ENCODE measurements around the gene SLC33A1. TPM values are rescaled to one million over a fixed set of nuclear protein-coding genes. Genes with fewer than 3 reads are reported as not detected.
A peak's percentile ranks its signal among the peaks of the same experiment; 100 is the strongest.
"Not testable (repeated sequence)": the region's sequence is repeated elsewhere in the genome, so short reads cannot be mapped to it uniquely, and the experiment has no call there.

SLC33A1 gene
- 28.3 and 45.5 TPM in 2 replicates for total RNA-seq (2014; rRNA removed; shearing (Covaris generic))

DNA sequence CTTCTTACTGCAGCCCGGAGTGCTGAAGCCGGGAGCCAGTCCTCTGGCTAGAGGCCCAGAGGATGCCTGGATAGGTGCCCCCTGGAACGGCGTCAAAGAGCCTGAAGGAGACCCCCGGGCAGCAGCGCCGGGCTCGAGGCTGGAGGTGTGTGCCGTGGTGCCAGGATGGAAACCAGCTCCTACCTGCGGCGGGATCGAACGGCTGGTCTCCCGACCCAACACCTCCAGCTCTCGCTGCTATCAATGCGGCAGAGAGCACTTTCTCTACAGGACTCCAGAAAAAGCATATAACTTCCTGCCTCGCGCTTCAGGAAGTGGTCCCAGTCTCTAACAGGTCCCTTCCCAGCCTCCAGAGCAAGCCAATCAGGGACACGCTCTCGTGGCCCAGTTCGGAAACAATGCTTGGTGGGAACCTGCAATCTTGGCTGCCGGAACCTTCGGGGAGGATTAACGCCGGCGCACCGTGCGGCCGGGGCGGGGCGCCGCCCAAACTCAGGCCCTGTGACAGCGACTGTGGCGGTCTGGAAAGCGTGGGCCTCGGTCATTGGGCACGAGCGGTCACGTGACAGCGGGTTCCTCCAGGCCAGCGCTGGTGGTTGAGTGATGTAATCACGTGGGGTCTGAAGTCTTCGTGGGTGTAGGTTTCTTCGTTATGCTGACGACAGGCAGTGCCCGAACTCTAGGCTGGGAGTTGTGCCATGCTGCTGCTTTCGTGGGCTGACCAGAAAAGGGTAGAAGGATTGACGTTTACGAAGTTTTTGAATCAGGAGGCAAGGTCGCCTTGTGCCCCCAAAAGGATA, at the start of gene SLC33A1:
SLC33A1 (minus strand) TSS at position 287 of the 800 bp plus-strand sequence. CDS start 430 bp downstream, outside the sequence.
- peak; percentile 100 for DNase-seq (ENCODE audit: low read depth)

DNA sequence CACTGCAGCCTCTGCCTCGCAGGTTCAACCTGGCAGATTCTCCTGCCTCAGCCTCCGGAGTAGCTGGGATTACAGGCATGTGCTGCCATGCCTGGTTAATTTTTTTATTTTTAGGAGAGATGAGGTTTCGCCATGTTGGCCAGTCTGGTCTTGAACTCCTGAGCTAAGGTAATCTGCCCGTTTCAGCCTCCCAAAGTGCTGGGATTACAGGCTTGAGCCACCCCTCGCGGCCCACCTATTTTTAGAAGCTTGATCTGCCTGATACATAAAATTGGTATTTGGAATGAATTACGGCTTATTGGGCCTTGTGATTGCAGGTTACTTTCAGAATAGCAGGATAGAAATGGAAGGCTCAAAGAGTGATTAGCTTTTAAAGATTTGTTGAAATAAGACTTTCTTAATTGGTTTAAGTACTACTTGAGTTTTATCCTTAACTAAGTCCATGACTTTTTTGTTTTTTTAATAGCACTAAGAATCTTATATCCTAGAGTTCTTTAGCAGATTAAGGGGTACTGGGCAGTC, 41.2 kb upstream of the SLC33A1 start:
- DNase-seq (ENCODE audit: low read depth) = no peak

- DNase-seq (ENCODE audit: low read depth) = peak; percentile 45
Measured at GRCh38 chr3:155891321-155891720, 37.1 kb upstream of the SLC33A1 start.

GRCh38 chr3:155890671-155891190, 36.5 kb upstream of the SLC33A1 start:
- peak; percentile 39 for DNase-seq (ENCODE audit: low read depth)

DNA sequence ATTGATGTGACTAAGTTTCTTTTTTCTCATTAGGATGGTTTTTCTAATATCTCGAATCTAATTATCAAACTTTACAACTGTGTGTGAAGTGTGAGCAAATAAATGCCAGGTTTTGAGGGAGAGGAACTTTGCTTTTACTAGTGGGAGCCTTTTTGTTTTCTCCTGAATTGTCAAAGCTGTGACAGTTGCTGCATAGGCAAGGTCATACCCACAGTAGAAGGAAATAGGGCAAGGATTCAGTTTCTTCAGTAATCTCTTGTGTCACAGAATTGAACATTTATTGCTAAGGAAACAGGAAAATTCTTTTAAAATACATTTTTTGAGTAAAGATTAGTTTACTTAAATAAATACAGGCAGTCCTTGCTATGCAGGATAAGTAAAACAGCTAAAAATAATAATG, 35.7 kb upstream of the SLC33A1 start:
- DNase-seq (ENCODE audit: low read depth) = no peak

DNA sequence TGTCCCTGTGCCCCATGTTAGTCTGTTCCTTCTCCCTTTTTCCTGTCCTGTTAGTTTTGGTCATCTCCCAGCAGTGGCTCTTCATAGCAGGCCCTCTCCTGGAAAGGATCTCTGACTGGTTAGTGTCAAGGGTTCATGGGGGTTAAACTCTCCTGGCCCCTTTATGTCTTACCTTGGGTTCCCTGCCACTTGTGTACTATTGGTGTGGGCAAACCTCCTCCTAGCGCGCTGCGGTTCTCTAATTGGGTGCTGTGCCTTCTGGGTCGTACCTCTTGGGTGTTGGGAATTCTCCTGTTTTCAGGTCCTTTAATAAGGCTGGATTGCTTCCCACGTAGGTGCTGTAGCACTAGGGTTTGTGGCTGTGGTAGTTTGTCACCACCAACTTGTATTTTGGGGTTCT, 35.0 kb upstream of the SLC33A1 start:
- no peak for DNase-seq (ENCODE audit: low read depth)

- DNase-seq (ENCODE audit: low read depth) = no peak
Measured at GRCh38 chr3:155886915-155887314, 32.7 kb upstream of the SLC33A1 start.

DNA sequence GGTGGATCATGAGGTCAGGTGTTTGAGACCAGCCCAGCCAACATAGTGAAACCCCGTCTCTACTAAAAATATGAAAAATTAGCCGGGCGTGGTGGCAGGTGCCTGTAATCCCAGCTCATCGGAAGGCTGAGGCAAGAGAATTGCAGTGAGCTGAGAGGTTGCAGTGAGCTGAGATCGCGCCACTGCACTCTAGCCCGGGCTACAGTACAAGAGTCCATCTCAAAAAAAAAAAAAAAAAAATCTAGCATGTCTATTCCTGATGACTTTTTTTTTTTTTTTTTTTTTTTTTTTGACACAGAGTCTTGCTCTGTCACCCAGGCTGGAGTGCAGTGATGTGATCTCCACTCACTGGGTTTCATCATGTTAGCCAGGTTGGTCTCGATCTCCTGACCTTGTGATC, 32.1 kb upstream of the SLC33A1 start:
- not testable (repeated sequence) for DNase-seq (ENCODE audit: low read depth)

DNA sequence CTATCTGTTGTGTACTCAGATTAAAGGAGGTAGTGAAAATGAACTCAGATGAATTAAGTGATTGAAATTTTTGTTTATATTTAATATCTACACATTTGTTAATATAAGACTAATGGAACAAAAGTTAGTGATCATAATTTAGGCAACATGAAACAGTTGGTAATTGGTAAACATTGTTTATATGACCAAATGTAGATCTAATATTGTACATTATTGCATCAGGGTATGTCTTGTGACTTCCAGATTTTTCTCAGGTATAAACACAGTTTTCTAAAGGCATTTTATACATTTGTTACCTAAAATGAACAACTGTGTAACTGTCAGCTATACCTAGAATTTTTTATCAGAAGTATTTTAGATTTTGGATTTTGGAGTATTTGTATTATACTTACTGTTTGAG, 31.1 kb upstream of the SLC33A1 start:
- no peak for DNase-seq (ENCODE audit: low read depth)

DNA sequence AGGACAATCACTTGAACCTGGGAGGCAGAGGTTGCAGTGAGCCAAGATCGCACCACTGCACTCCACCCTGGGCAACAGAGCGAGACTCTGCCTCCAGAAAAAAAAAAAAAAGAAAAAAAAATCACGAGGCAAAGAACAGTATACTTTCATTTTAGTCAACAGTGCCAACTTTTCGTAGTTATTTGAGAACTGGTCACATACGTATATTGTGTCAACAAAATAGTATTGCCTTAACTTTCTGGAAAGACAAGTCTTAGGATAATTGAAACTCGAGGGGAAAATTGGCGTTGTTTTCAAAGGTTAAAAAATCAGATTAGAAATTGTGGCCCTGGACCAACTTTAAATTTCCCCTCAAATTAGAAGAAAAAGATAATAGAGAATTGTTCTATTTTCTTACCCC, 30.1 kb upstream of the SLC33A1 start:
- DNase-seq (ENCODE audit: low read depth) = no peak

- no peak for DNase-seq (ENCODE audit: low read depth)
Measured at GRCh38 chr3:155880286-155880685, 26.1 kb upstream of the SLC33A1 start.

- DNase-seq (ENCODE audit: low read depth) = no peak
Measured at GRCh38 chr3:155876503-155876902, 22.3 kb upstream of the SLC33A1 start.

GRCh38 chr3:155876037-155876436, 21.8 kb upstream of the SLC33A1 start:
- DNase-seq (ENCODE audit: low read depth) = no peak

- no peak for DNase-seq (ENCODE audit: low read depth)
Measured at GRCh38 chr3:155872904-155873646, 18.8 kb upstream of the SLC33A1 start.

DNA sequence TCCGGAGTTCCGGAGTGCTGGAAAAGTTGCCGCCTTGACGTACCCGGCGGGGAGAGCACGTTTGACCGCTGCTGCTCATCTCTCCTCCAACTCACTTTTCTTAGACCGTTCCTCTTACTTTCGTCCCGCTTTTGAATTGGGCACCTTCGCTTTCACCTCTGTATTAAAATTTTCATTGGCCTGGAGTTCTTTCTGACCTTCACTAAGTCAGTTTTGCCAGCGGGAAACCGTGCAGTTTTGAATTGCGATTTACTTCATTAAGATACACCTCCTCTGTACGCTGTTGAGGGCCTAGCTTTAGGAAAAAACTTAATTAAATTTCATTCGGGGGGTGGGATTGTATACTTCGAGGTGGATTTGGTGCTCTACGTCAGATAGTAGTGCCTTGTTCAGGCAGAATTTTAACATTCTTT, 17.5 kb upstream of the SLC33A1 start:
- no peak for DNase-seq (ENCODE audit: low read depth)

DNA sequence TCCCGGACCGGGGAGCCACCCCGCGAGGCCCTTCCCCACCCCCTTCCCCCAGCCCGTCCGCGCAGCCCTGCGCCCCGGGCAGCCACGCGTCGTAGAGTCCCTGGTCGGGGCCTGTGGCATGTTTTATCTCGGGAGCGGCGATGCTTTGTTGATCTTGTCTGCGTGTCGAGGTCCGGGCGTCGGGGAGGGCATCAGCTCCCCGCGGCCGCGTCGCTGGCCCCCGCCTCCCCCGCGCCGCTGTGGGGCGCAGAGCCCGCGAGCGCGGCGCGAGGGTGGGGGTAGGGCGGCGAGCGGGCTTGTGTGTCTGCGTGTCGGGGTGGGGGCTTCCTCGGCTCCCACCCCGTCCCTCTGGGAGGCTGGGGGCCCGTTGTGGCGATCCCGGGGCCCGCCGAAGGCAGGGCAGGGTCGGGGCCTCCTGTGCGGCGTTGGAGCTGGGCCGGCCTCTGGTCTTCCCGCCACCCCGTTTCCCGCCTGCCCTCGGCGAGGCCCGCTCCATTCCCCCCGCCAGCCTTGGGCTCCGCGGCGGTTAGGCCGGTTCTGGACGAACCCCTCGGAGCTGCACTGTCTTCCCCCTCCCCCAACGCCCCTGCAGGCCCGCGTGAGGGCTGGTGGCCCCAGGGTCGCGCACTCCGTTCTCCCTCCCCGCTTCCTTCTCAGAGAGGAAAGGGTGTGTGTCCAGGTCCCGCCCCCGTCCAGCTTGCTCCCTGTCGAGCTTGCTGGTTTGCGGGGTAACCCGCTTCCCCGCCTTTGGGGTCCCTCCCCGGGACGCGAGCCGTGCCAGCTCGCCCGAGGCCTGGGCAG, 16.9 kb upstream of the SLC33A1 start:
- DNase-seq (ENCODE audit: low read depth) = peak; percentile 72

GRCh38 chr3:155870133-155870944, 16.1 kb upstream of the SLC33A1 start, which contains the start of gene GMPS:
Gene GMPS (plus strand): TSS chr3:155870650. CDS start chr3:155870871, 221 bp downstream.
- peak; percentile 95 for DNase-seq (ENCODE audit: low read depth)

- DNase-seq (ENCODE audit: low read depth) = no peak
Measured at GRCh38 chr3:155869691-155870090, 15.5 kb upstream of the SLC33A1 start.

DNA sequence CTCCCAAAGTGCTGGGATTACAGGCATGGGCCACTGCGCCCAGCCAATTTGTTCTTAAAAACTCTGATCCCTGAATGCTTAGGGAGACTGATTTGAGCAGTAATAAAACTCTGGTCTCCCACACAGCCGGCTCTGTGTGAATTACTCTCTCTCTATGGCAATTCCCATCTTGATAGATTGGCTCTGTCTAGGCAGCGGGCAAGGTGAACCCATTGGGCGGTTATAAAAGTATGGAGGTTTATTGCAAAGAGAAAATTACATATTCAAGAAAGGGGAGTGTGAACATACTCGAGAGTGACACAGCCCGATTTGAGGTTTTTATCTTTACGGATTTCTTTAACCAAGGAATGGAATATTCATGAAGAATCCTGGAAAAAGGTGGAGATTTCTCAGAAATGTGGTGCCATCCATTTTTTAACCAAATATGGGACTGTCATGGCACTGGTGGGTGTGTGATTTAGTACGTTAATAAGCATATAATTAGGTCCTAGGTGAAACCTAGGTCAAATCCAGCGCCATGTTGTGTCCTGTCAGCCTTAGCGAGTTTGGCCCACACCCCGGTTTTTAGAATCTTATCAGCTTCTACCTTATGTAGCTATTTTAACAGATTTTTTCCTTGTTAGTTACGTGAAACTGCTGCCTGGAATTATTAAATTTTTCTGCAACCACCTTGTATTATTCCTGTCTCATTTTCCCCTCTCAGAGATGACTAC, 9.0 kb upstream of the SLC33A1 start:
- DNase-seq (ENCODE audit: low read depth) = no peak

Measured in M059J (cell line).